Measurements from ENCODE around the gene BAK1.
"Not testable (repeated sequence)": the region's sequence is repeated elsewhere in the genome, so short reads cannot be mapped to it uniquely, and the experiment has no call there.

The BAK1 gene

GRCh38 chr6:33549196-33549595 is 30.9 kb downstream of the BAK1 start:
- DNase-seq = no peak

- DNase-seq = no peak
These were observed 32.6 kb downstream of the BAK1 start for GRCh38 chr6:33547499-33547898.

GRCh38 chr6:33546766-33547165 is 33.3 kb downstream of the BAK1 start:
- no peak for DNase-seq

- not testable (repeated sequence) for DNase-seq
These were observed 34.8 kb downstream of the BAK1 start for GRCh38 chr6:33545292-33545691.

GRCh38 chr6:33543116-33543515 is 37.0 kb downstream of the BAK1 start:
- DNase-seq = no peak

GRCh38 chr6:33540768-33541167 is 39.3 kb downstream of the BAK1 start:
- no peak for DNase-seq

- DNase-seq = no peak
These were observed 45.4 kb downstream of the BAK1 start for GRCh38 chr6:33534702-33535101.

- DNase-seq = not testable (repeated sequence)
These were observed 46.8 kb downstream of the BAK1 start for GRCh38 chr6:33533163-33533869.

GRCh38 chr6:33532431-33532830 is 47.6 kb downstream of the BAK1 start:
- not testable (repeated sequence) for DNase-seq

DNA sequence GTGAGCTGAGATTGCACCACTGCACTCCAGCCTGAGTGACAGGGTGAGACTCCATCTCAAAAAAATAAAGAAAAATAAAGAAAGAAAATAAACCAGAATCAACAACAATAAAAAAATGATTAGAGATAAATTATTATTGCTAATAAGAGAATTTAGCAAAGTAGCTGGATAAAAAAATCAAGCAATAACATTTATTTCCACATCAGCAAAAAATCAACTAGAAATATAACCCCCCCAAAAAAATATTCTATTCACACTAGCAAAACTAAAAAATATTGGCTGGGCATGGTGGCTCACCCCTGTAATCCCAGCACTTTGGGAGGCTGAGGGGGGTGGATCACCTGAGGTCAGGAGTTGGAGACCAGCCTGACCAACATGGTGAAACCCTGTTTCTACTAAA is 49.5 kb downstream of the BAK1 start:
- DNase-seq = not testable (repeated sequence)

Data from SHP77 (cell line).